HG03439 (cell line): Measurements from ENCODE around the gene C10orf71.

Experiments used
- ATAC-seq: cut with Tn5 transposase; IDR thresholded peaks from one replicate; pipeline ENCODE4 v1.9.1; 2021; ENCODE audit warnings: mild to moderate bottlenecking, moderate library complexity; ENCODE audit not compliant: unreplicated experiment

Gene C10orf71

GRCh38 chr10:49370326-49371100, 71.5 kb downstream of the C10orf71 start:
- no peak for ATAC-seq

- no peak for ATAC-seq
These were observed 73.0 kb downstream of the C10orf71 start for GRCh38 chr10:49371967-49372366.

- ATAC-seq: no peak
These were observed 74.4 kb downstream of the C10orf71 start for GRCh38 chr10:49373361-49373760.

- ATAC-seq: no peak
These were observed 75.8 kb downstream of the C10orf71 start for GRCh38 chr10:49374740-49375139.

- ATAC-seq: no peak
These were observed 76.6 kb downstream of the C10orf71 start for GRCh38 chr10:49375611-49376010.
